Karpas-422 (cell line): Measurements from ENCODE around the gene TBL1X. TPM values are rescaled to one million over a fixed set of nuclear protein-coding genes. Genes with fewer than 3 reads are reported as not detected.

Experiments used
- DNase-seq: peaks from one replicate; pipeline ENCODE4 v3.0.0-alpha.2; 2015
- H2AFZ ChIP-seq: fragments of 200-600 bp; sonication (generic); 2 replicates; pipeline ENCODE4 v1.6.1; 2014; ENCODE audit warnings: antibody characterized with exemption, low read length, mixed read lengths
- H3K27ac ChIP-seq: fragments of 200-600 bp; sonication (generic); 2 replicates; pipeline ENCODE4 v1.5.1; 2014; ENCODE audit warnings: mild to moderate bottlenecking, low read length, moderate library complexity
- H3K27me3 ChIP-seq: fragments of 200-600 bp; sonication (generic); 2 replicates; pipeline ENCODE4 v1.6.1; 2014; ENCODE audit warnings: low read length, mixed read lengths
- H3K36me3 ChIP-seq: fragments of 200-600 bp; sonication (generic); 2 replicates; pipeline ENCODE4 v1.6.1; 2014; ENCODE audit warnings: low read length, mixed read lengths; ENCODE audit not compliant: insufficient read depth
- H3K4me1 ChIP-seq: fragments of 200-600 bp; sonication (generic); 2 replicates; pipeline ENCODE4 v1.6.1; 2014; ENCODE audit warnings: mild to moderate bottlenecking, low read length, mixed read lengths
- H3K4me2 ChIP-seq: fragments of 200-600 bp; sonication (generic); 2 replicates; pipeline ENCODE4 v1.6.1; 2014; ENCODE audit warnings: low read length, low read depth, mild to moderate bottlenecking; ENCODE audit not compliant: poor library complexity, severe bottlenecking
- H3K4me3 ChIP-seq: fragments of 200-600 bp; sonication (generic); 2 replicates; pipeline ENCODE4 v1.5.1; 2014; ENCODE audit warnings: mild to moderate bottlenecking, antibody characterized with exemption, low read length, mixed read lengths
- H3K79me2 ChIP-seq: fragments of 200-600 bp; sonication (generic); 2 replicates; pipeline ENCODE4 v1.6.1; 2014; ENCODE audit warnings: mild to moderate bottlenecking, low read length, mixed read lengths
- H3K9ac ChIP-seq: fragments of 200-600 bp; sonication (generic); 2 replicates; pipeline ENCODE4 v1.6.0; 2014; ENCODE audit warnings: low read length
- H3K9me2 ChIP-seq: fragments of 200-600 bp; sonication (generic), shearing (Covaris generic); replicated peaks from 2 replicates; pipeline ENCODE4 v1.6.0; 2014; ENCODE audit warnings: mild to moderate bottlenecking, low read length, moderate library complexity; ENCODE audit not compliant: insufficient read depth
- H3K9me3 ChIP-seq: fragments of 300-700, 200-600 bp; sonication (generic); 2 replicates; pipeline ENCODE4 v1.6.1; 2014; ENCODE audit warnings: low read length, mixed read lengths
- H4K20me1 ChIP-seq: fragments of 200-600 bp; sonication (generic); 2 replicates; pipeline ENCODE4 v1.6.1; 2014; ENCODE audit warnings: mild to moderate bottlenecking, antibody characterized with exemption, low read length, low read depth; ENCODE audit not compliant: insufficient read depth
- total RNA-seq: library from RNA; depleted of rRNA; stranded (reverse); fragments of >200 nt; shearing (Covaris generic); gene quantifications from 2 replicates; pipeline ENCODE4 v1.2.3, GENCODE V29; 2014; ENCODE audit warnings: low replicate concordance

Gene TBL1X
- total RNA-seq, 1 experiment from 2014 or later, result 9.4 TPM

DNA sequence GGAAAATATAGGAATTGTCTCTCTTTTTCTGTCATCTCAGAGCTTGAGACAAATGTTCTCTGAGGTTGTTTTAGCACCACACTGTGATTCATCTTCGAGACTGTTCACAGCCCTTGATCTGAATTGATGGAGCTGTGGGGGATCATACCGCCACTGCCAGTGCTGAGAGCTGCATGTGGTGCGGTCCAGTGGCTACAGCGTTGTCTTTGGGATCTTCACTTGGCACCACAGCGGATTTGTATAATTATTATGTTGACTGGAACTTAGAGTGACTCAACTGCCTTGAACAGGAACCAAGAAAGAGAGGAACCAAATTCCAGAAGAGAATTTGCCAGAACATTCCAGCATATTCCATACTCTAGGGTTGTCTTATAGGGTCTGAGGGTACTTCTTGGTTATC lies 29.1 kb downstream of the TBL1X start:
- Histone ChIP-seq H3K9me3 (no peaks in the 10 kb centered on the region), H3K27me3 (no peaks in the 10 kb centered on the region), H3K4me1 (no peaks in the 10 kb centered on the region), H4K20me1 (no peaks in the 10 kb centered on the region), H3K9me2 (no peaks in the 10 kb centered on the region), H3K79me2 (no peaks in the 10 kb centered on the region), H3K27ac (no peak overlapping the region), H3K9ac (no peak overlapping the region), H3K4me2 (no peak overlapping the region), H3K4me3 (no peak overlapping the region), H3K36me3 (no peaks in the 10 kb centered on the region), H2AFZ (no peak overlapping the region)
- DNase-seq, result no peak

DNA sequence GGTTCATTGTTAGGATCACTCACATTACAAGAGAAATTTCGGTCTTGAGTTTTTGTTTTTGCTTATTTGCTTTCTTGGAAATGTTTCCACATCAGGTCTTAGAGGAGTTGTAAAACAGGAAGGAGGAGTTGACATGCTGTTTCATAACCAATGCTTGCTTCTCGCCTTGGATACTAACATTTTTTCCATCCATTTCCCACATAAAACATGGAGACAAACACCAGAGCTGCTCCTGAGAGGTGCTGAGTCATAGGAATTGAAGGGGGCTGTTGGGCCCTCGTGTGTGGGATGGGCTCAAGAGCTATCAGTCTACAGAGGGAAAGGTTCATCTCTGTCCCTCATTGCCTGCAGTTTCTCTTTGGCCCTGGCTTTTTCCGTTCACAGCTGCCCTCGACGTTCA lies 29.9 kb downstream of the TBL1X start:
- H3K4me2 ChIP-seq, result no peak overlapping the region
- no peaks in the 10 kb centered on the region for H3K79me2 ChIP-seq
- no peaks in the 10 kb centered on the region for H3K9me2 ChIP-seq

DNA sequence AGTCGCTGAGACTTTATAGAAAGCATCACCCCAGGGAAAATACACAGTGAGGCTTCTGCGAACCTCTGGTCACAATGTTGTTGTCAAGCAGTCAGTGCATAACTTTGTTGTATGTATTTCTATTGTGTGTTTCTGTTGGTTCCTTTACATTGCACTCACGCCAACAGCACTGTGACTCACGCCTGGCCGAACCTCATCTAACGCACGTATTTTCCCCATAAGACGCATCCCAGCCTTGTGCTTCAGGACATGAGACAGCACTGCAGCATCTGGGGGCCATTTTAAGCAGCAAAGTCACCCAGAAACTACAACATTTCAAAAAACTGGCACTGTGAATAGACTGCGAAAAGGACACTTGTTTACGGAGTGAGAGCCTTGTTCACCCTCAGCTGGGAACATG lies 30.6 kb downstream of the TBL1X start:
- no peaks in the 10 kb centered on the region for H3K9me2 ChIP-seq
- DNase-seq, result no peak
- H3K27me3 ChIP-seq, result no peaks in the 10 kb centered on the region
- no peak overlapping the region for H2AFZ ChIP-seq
- H3K9me3 ChIP-seq, result no peaks in the 10 kb centered on the region
- H3K36me3 ChIP-seq, result no peaks in the 10 kb centered on the region
- no peaks in the 10 kb centered on the region for H4K20me1 ChIP-seq
- no peak overlapping the region for H3K27ac ChIP-seq
- no peak overlapping the region for H3K9ac ChIP-seq
- no peak overlapping the region for H3K4me3 ChIP-seq
- no peaks in the 10 kb centered on the region for H3K4me1 ChIP-seq
- no peak overlapping the region for H3K4me2 ChIP-seq
- H3K79me2 ChIP-seq, result no peaks in the 10 kb centered on the region

More for the DNA sequence above, 29.9 kb downstream of the TBL1X start:
- no peaks in the 10 kb centered on the region for H3K36me3 ChIP-seq
- H3K27me3 ChIP-seq, result no peaks in the 10 kb centered on the region
- H3K27ac ChIP-seq, result no peak overlapping the region
- no peaks in the 10 kb centered on the region for H4K20me1 ChIP-seq
- DNase-seq, result no peak
- no peaks in the 10 kb centered on the region for H3K4me1 ChIP-seq
- H3K4me3 ChIP-seq, result no peak overlapping the region
- H3K9ac ChIP-seq, result no peak overlapping the region
- H2AFZ ChIP-seq, result no peak overlapping the region
- H3K9me3 ChIP-seq, result no peaks in the 10 kb centered on the region

DNA sequence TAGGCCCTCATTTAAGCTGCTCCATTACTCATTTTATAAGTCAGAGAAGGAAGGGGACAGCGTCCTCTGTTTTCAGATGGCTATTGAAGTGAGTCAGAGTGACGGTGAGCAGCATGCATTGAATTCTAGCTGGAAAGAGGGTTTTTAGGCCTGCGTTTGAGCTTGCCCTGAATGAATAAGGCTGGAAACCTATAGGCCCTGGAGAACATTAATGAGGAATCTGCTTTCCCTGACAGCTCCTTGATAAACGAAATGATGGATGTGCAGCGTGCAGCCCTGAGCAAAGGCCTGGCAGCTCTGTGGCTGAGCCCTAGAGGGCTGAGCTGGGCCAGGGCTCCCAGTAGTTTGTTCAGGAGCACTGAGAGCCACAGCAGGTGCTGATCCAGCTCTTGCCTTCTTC lies 33.4 kb downstream of the TBL1X start:
- no peak overlapping the region for H2AFZ ChIP-seq
- H3K79me2 ChIP-seq, result no peaks in the 10 kb centered on the region
- no peaks in the 10 kb centered on the region for H3K9me3 ChIP-seq
- no peak overlapping the region for H3K27ac ChIP-seq
- DNase-seq, result no peak
- H3K4me1 ChIP-seq, result no peaks in the 10 kb centered on the region
- no peaks in the 10 kb centered on the region; the same call in 1 of the 2 replicates for H4K20me1 ChIP-seq
- no peak overlapping the region for H3K4me2 ChIP-seq
- H3K9ac ChIP-seq, result no peak overlapping the region
- no peak overlapping the region for H3K4me3 ChIP-seq
- no peaks in the 10 kb centered on the region for H3K36me3 ChIP-seq
- H3K9me2 ChIP-seq, result no peaks in the 10 kb centered on the region
- H3K27me3 ChIP-seq, result no peaks in the 10 kb centered on the region

DNA sequence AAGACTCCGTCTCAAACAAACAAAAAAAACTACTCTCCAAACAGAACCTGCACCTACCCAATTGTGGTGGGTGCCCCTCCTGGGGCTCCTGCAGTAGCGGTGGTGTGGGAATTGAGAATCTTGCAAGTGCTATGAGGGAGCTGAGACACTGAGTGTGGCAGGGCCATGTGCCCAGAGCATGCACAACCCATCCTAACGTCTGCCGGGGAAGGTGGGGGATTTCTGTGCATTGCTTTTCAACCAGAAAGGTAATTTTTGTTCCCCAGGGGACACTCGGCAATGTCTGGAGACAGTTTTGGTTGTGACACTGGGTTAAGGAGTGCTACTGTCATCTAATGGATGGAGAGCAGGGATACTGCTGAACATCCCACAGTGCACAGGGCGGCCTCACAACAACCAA lies 35.7 kb downstream of the TBL1X start:
- Histone ChIP-seq H3K9ac (no peak overlapping the region), H4K20me1 (no peaks in the 10 kb centered on the region; the same call in 1 of the 2 replicates), H3K9me2 (no peaks in the 10 kb centered on the region), H3K4me3 (no peak overlapping the region), H2AFZ (no peak overlapping the region), H3K79me2 (no peaks in the 10 kb centered on the region), H3K27me3 (no peaks in the 10 kb centered on the region), H3K4me2 (no peak overlapping the region), H3K36me3 (no peaks in the 10 kb centered on the region), H3K27ac (no peak overlapping the region), H3K4me1 (no peaks in the 10 kb centered on the region), H3K9me3 (no peaks in the 10 kb centered on the region)
- DNase-seq, result no peak

DNA sequence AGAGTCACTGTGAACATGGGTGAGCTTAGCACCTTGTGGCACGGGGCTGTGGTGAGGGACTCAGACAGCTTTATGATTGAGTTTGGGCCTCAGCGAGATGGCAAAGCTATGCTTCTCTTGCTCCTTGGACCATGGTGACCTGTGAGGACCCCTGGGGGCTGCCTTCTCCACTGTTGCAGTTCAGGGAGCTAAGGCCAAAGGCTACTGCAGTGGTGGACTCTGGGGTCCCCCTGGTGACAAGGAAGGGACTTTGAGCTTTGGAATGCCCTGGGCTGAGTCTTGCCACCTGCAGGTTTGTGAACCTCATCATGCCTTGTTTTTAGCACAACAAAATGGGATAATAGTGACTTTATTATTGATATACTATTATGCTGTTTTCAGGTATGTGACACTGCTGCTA lies 36.5 kb downstream of the TBL1X start:
- Histone ChIP-seq H3K9me2 (no peaks in the 10 kb centered on the region), H3K36me3 (no peaks in the 10 kb centered on the region), H3K27me3 (no peaks in the 10 kb centered on the region), H3K79me2 (no peaks in the 10 kb centered on the region), H3K9ac (no peak overlapping the region), H3K4me3 (no peak overlapping the region), H3K27ac (no peak overlapping the region), H3K4me1 (no peaks in the 10 kb centered on the region), H3K4me2 (no peak overlapping the region), H4K20me1 (no peaks in the 10 kb centered on the region; the same call in 1 of the 2 replicates), H3K9me3 (no peaks in the 10 kb centered on the region), H2AFZ (no peak overlapping the region)
- DNase-seq, result no peak

DNA sequence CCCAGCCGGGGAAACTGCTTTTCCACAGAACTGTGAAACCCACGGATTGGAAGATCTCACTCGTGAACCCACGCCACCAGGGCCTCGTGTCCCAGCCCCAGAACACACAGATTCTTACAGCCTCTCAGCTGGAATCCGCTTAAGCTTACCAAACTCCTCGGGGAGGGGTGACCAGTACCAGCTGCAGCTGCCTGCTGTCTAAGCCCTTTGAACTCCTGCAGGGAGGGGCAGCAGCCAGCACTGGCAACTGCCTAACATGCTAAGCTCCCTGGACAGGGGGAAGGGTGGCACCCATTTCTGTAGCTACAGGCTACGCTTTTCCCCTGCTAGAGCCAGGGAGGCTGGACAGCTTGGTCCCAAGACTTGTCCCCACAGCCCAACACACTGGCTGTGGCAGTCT lies 38.4 kb downstream of the TBL1X start:
- Histone ChIP-seq H3K27me3 (no peaks in the 10 kb centered on the region), H3K4me1 (no peaks in the 10 kb centered on the region), H3K4me3 (no peak overlapping the region), H3K9me2 (no peaks in the 10 kb centered on the region), H3K9me3 (no peaks in the 10 kb centered on the region), H3K79me2 (no peaks in the 10 kb centered on the region), H3K27ac (no peak overlapping the region), H3K36me3 (no peaks in the 10 kb centered on the region), H2AFZ (no peak overlapping the region), H4K20me1 (no peaks in the 10 kb centered on the region; the same call in 1 of the 2 replicates), H3K9ac (no peak overlapping the region), H3K4me2 (no peak overlapping the region)
- DNase-seq, result no peak

DNA sequence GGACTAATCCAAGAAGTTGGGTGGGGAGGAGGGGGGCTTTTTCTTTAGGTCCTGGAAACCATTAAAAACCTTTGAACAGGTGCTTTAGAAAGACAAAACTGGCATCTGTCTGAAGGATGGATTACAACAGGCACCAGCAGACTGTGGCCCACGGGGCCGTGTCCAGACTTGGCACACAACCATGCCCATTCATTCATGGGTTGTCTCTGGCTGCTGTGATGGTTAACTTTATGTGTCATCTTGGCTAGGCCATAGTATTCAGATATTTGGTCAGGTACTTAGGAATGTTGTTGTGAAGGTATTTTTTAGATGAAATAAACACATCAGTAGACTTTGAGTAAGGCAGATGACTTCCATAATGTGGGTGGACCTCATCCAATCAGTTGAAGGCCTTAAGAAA lies 45.5 kb downstream of the TBL1X start:
- H3K27me3 ChIP-seq, result no peaks in the 10 kb centered on the region
- no peaks in the 10 kb centered on the region for H3K79me2 ChIP-seq
- H3K9me2 ChIP-seq, result no peaks in the 10 kb centered on the region
- no peaks in the 10 kb centered on the region for H3K4me1 ChIP-seq
- H3K9ac ChIP-seq, result no peak overlapping the region
- no peak overlapping the region for H3K4me2 ChIP-seq
- DNase-seq, result no peak
- no peak overlapping the region for H2AFZ ChIP-seq
- no peaks in the 10 kb centered on the region; the same call in 1 of the 2 replicates for H4K20me1 ChIP-seq
- H3K9me3 ChIP-seq, result no peaks in the 10 kb centered on the region
- H3K36me3 ChIP-seq, result no peaks in the 10 kb centered on the region
- no peak overlapping the region for H3K4me3 ChIP-seq
- no peak overlapping the region for H3K27ac ChIP-seq

DNA sequence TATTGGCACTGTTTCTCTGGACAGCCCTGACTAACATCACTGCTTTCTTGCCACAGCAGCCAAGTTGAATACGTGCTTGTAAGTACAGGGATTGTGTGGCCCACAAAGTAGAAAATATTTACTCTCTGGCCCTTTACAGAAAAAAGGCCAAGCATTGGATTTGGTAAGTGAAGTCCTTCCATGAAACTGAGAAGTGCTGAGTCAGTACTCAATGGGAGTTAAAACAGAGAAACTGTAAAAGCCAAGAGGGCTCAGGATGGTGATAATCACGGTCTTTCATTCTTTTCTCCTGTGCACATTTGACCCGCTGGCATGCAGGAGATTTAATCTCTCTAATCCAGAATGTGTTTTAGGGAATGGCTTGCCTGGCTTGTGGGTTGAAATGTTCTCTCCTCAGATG lies 46.1 kb downstream of the TBL1X start:
- H3K9ac ChIP-seq, result no peak overlapping the region
- H3K27me3 ChIP-seq, result no peaks in the 10 kb centered on the region
- DNase-seq, result no peak
- H3K27ac ChIP-seq, result no peak overlapping the region
- H3K4me2 ChIP-seq, result no peak overlapping the region
- H3K79me2 ChIP-seq, result no peaks in the 10 kb centered on the region
- H3K4me1 ChIP-seq, result no peaks in the 10 kb centered on the region
- no peaks in the 10 kb centered on the region for H3K9me2 ChIP-seq
- H4K20me1 ChIP-seq, result no peaks in the 10 kb centered on the region; the same call in 1 of the 2 replicates
- no peaks in the 10 kb centered on the region for H3K9me3 ChIP-seq
- H3K36me3 ChIP-seq, result no peaks in the 10 kb centered on the region
- no peak overlapping the region for H2AFZ ChIP-seq
- no peak overlapping the region for H3K4me3 ChIP-seq
